SIG-M5 treated with dmso at 0.1 percent for 504 hours (cell line): ENCODE data around the gene R3HDML.
"Not testable (repeated sequence)": the region's sequence is repeated elsewhere in the genome, so short reads cannot be mapped to it uniquely, and the experiment has no call there.

Experiments used
- DNase-seq: peaks from one replicate; lab custom pipeline; 2025; ENCODE audit not compliant: unreplicated experiment; lab: John Stamatoyannopoulos, UW

The R3HDML gene

GRCh38 chr20:44327748-44328147 lies 9.1 kb upstream of the R3HDML start:
- not testable (repeated sequence) for DNase-seq

GRCh38 chr20:44328428-44328827 lies 8.4 kb upstream of the R3HDML start:
- no peak for DNase-seq

- DNase-seq, result no peak
Observed at GRCh38 chr20:44331201-44331600, 5.6 kb upstream of the R3HDML start.

- DNase-seq, result no peak
Observed at GRCh38 chr20:44334306-44334705, 2.5 kb upstream of the R3HDML start.

- no peak for DNase-seq
Observed at GRCh38 chr20:44334709-44335108, 2.1 kb upstream of the R3HDML start.

- DNase-seq, result no peak
Observed at GRCh38 chr20:44335675-44336074, 1.2 kb upstream of the R3HDML start.

GRCh38 chr20:44336086-44336485 lies 757 bp upstream of the R3HDML start:
- no peak for DNase-seq

- DNase-seq, result no peak
Observed at GRCh38 chr20:44342248-44342647, 5.4 kb downstream of the R3HDML start.

- no peak for DNase-seq
Observed at GRCh38 chr20:44343162-44343675, 6.4 kb downstream of the R3HDML start.

GRCh38 chr20:44344723-44345122 lies 7.9 kb downstream of the R3HDML start:
- DNase-seq, result no peak

GRCh38 chr20:44345147-44345546 lies 8.3 kb downstream of the R3HDML start:
- no peak for DNase-seq

GRCh38 chr20:44345941-44346340 lies 9.1 kb downstream of the R3HDML start:
- not testable (repeated sequence) for DNase-seq

GRCh38 chr20:44348168-44348659 lies 11.4 kb downstream of the R3HDML start:
- no peak for DNase-seq

GRCh38 chr20:44349349-44349748 lies 12.5 kb downstream of the R3HDML start:
- no peak for DNase-seq

- no peak for DNase-seq
Observed at GRCh38 chr20:44350567-44350966, 13.7 kb downstream of the R3HDML start.

- DNase-seq, result no peak
Observed at GRCh38 chr20:44354979-44355497, 18.2 kb downstream of the R3HDML start.

GRCh38 chr20:44355498-44356352 lies 18.9 kb downstream of the R3HDML start, which contains the start of gene HNF4A:
Gene HNF4A (plus strand): TSS chr20:44355699. CDS start chr20:44355805, 106 bp downstream.
- DNase-seq, result no peak

GRCh38 chr20:44356353-44356723 lies 19.5 kb downstream of the R3HDML start:
- no peak for DNase-seq

- no peak for DNase-seq
Observed at GRCh38 chr20:44357020-44357419, 20.2 kb downstream of the R3HDML start.

- no peak for DNase-seq
Observed at GRCh38 chr20:44357555-44358125, 20.8 kb downstream of the R3HDML start.

GRCh38 chr20:44358776-44359175 lies 21.9 kb downstream of the R3HDML start:
- DNase-seq, result no peak

GRCh38 chr20:44360221-44360620 lies 23.4 kb downstream of the R3HDML start:
- DNase-seq, result no peak
